Measurements from ENCODE around the gene ADAP1.
"Not testable (repeated sequence)": the region's sequence is repeated elsewhere in the genome, so short reads cannot be mapped to it uniquely, and the experiment has no call there.

The ADAP1 gene, protein sequence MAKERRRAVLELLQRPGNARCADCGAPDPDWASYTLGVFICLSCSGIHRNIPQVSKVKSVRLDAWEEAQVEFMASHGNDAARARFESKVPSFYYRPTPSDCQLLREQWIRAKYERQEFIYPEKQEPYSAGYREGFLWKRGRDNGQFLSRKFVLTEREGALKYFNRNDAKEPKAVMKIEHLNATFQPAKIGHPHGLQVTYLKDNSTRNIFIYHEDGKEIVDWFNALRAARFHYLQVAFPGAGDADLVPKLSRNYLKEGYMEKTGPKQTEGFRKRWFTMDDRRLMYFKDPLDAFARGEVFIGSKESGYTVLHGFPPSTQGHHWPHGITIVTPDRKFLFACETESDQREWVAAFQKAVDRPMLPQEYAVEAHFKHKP

DNA sequence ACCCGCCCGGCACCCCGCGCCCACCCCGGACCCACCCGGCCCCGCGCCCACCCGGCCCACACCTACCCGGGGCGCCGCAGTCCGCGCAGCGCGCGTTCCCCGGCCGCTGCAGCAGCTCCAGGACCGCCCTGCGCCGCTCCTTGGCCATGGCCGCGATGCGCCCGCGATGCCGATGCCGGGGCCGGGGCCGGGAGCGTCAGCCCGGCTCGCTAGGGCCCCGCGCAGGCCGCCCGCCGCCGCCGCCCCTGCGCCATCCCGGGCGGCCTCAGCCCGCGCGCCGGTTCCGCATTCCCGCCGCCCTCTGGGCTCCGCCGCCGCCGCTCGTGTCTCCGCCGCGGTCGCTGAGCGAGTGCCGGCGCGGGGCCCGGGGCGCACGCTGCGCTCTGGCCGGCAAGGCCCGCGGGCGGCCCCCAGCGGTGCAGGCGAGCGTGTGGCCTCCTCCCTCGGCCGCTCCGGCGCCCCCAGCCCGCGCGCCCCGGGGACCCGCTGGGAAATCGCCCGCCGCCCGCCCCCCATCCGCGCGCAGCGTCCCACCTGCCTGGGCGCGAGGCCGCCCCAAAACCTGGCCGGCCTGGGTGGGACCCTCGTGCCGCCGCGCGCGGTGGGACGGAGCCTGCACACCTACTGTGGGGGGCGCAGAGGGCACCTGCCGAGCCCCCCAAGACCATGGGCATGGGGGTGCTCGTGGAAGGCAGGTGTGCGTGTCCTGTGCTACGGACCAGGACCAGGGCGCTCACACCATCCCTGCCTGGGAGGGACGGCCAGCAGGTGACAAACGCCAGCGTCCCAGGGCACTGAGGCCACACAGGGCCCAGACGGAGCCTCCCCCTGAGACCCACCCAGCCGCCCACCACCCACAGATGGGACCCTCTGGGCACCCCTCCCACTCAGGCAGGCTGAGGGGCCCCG is at the start of gene ADAP1:
Gene ADAP1 (minus strand): TSS at position 351 of the 909 bp plus-strand sequence. CDS start 203 bp downstream, at position 148.
- no peaks in the 10 kb centered on the region for H3K36me3 ChIP-seq (ENCODE audit: control insufficient read depth in 2 of 2, insufficient read depth in 1 of 2, low read length in 2 of 2)
- H3K4me1 ChIP-seq (ENCODE audit: control insufficient read depth, insufficient read depth, low read length): no peaks in the 10 kb centered on the region; the same call in 1 of the 2 replicates
- CTCF ChIA-PET: no interaction called here
- no peaks in the 10 kb centered on the region for H3K9me3 ChIP-seq (ENCODE audit: control insufficient read depth, insufficient read depth, low read depth, low read length)
- peak within 1 kb of the TSS; percentile 42 for H3K4me3 ChIP-seq (ENCODE audit: low read depth, low read length)
- POLR2A ChIA-PET: no interaction called here
- H3K27ac ChIP-seq (ENCODE audit: extremely low read depth, low read depth, low read length): peak within 1 kb of the TSS; percentile 41; the same call in 1 of the 2 replicates
- TF ChIP-seq ZNF426 (tag by site-specific recombination; IDR thresholded peaks at IDR 0.05) (no peak), ZNF654 (tag by site-specific recombination; IDR thresholded peaks at IDR 0.05; ENCODE audit: low read depth) (no peak), ZFP41 (tag by site-specific recombination; IDR thresholded peaks at IDR 0.05; ENCODE audit: borderline replicate concordance) (no peak), ZBTB8A (tag by site-specific recombination; IDR thresholded peaks at IDR 0.05) (no peak), ZSCAN16 (tag by site-specific recombination; IDR thresholded peaks at IDR 0.05) (no peak), ZFP3 (tag by site-specific recombination; IDR thresholded peaks at IDR 0.05; ENCODE audit: low read depth) (no peak)
- TF ChIP-seq, protein P1, sequence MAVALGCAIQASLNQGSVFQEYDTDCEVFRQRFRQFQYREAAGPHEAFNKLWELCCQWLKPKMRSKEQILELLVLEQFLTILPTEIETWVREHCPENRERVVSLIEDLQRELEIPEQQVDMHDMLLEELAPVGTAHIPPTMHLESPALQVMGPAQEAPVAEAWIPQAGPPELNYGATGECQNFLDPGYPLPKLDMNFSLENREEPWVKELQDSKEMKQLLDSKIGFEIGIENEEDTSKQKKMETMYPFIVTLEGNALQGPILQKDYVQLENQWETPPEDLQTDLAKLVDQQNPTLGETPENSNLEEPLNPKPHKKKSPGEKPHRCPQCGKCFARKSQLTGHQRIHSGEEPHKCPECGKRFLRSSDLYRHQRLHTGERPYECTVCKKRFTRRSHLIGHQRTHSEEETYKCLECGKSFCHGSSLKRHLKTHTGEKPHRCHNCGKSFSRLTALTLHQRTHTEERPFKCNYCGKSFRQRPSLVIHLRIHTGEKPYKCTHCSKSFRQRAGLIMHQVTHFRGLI (tag by site-specific recombination; IDR thresholded peaks at IDR 0.05): no peak

DNA sequence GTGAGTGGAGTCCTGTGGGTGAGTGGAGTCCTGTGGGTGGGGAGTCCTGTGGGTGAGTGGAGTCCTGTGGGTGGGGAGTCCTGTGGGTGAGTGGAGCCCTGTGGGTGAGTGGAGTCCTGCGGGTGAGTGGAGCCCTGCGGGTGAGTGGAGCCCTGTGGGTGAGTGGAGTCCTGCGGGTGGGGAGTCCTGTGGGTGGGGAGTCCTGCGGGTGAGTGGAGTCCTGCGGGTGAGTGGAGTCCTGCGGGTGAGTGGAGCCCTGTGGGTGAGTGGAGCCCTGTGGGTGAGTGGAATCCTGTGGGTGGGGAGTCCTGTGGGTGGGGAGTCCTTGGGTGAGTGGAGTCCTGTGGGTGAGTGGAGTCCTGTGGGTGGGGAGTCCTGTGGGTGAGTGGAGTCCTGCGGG is 48.0 kb upstream of the ADAP1 start:
- H3K36me3 ChIP-seq (ENCODE audit: control insufficient read depth in 2 of 2, insufficient read depth in 1 of 2, low read length in 2 of 2); H3K4me3 ChIP-seq (ENCODE audit: low read depth, low read length); H3K4me1 ChIP-seq (ENCODE audit: control insufficient read depth, insufficient read depth, low read length); CTCF ChIA-PET; H3K9me3 ChIP-seq (ENCODE audit: control insufficient read depth, insufficient read depth, low read depth, low read length); POLR2A ChIA-PET; H3K27ac ChIP-seq (ENCODE audit: extremely low read depth, low read depth, low read length): not testable (repeated sequence)

DNA sequence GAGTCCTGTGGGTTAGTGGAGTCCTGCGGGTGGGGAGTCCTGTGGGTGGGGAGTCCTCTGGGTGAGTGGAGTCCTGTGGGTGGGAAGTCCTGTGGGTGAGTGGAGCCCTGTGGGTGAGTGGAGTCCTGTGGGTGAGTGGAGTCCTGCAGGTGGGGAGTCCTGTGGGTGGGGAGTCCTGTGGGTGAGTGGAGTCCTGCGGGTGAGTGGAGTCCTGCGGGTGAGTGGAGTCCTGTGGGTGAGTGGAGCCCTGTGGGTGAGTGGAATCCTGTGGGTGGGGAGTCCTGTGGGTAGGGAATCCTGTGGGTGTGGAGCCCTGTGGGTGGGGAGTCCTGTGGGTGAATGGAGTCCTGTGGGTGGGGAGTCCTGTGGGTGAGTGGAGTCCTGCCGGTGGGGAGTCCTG is 47.5 kb upstream of the ADAP1 start:
- H3K4me1 ChIP-seq (ENCODE audit: control insufficient read depth, insufficient read depth, low read length); H3K27ac ChIP-seq (ENCODE audit: extremely low read depth, low read depth, low read length); CTCF ChIA-PET; H3K4me3 ChIP-seq (ENCODE audit: low read depth, low read length); H3K36me3 ChIP-seq (ENCODE audit: control insufficient read depth in 2 of 2, insufficient read depth in 1 of 2, low read length in 2 of 2); POLR2A ChIA-PET; H3K9me3 ChIP-seq (ENCODE audit: control insufficient read depth, insufficient read depth, low read depth, low read length): not testable (repeated sequence)

DNA sequence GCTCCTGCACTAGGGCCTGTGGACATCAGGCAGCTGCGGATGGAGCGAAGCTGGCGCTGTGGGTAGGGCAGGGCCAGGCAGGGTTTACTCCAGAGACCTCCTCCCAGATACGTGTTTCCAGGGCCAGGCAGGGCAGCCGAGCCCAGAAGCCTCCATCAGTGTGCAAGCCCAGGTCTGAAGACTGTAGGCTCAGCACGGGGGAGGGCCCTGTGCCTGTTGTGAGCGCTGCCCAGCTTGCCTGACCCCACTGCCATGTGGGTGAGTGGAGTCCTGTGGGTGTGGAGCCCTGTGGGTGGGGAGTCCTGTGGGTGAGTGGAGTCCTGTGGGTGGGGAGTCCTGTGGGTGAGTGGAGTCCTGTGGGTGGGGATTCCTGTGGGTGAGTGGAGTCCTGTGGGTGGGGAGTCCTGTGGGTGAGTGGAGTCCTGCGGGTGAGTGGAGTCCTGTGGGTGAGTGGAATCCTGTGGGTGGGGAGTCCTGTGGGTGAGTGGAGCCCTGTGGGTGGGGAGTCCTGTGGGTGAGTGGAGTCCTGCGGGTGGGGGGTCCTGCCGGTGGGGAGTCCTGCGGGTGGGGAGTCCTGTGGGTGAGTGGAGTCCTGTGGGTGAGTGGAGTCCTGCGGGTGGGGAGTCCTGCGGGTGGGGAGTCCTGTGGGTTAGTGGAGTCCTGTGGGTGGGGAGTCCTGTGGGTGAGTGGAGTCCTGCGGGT is 46.7 kb upstream of the ADAP1 start:
- H3K4me3 ChIP-seq (ENCODE audit: low read depth, low read length); H3K9me3 ChIP-seq (ENCODE audit: control insufficient read depth, insufficient read depth, low read depth, low read length); CTCF ChIA-PET; H3K27ac ChIP-seq (ENCODE audit: extremely low read depth, low read depth, low read length); POLR2A ChIA-PET; H3K4me1 ChIP-seq (ENCODE audit: control insufficient read depth, insufficient read depth, low read length): not testable (repeated sequence)
- TF ChIP-seq ZFHX2 (tag by site-specific recombination; conservative IDR thresholded peaks at IDR 0.05) (peak; percentile 59; the same call in 1 of the 2 replicates), ZBTB20 (tag by site-specific recombination; IDR thresholded peaks at IDR 0.05) (0 out of 2 replicates have a peak, but pooled peaks have one; percentile 1), ZBTB17 (tag by site-specific recombination; IDR thresholded peaks at IDR 0.05) (peak; percentile 91), EGR2 (tag by site-specific recombination; IDR thresholded peaks at IDR 0.05; ENCODE audit: low read depth) (peak; percentile 45)
- peaks cover 0 to 11% of the 10 kb centered on the region in 2 experiments; a peak in 1 of 3 replicates for H3K36me3 ChIP-seq (ENCODE audit: control insufficient read depth in 2 of 2, insufficient read depth in 1 of 2, low read length in 2 of 2)
